Activated CD8-positive, alpha-beta memory T cell treated with anti-CD3 and anti-CD28 coated beads, Interleukin-2, amount 50 U/mL, for 48 hours (primary cell): ENCODE measurements around the gene PCDHGA10.
"Not testable (repeated sequence)": the region's sequence is repeated elsewhere in the genome, so short reads cannot be mapped to it uniquely, and the experiment has no call there.

ENCODE experiments used
- DNase-seq: peaks from one replicate; pipeline ENCODE4 v3.0.0-alpha.2; 2020

The PCDHGA10 gene

GRCh38 chr5:141427783-141428426 lies 15.1 kb downstream of the PCDHGA10 start:
- no peak for DNase-seq

- no peak for DNase-seq
Measured at GRCh38 chr5:141430332-141431113, 17.7 kb downstream of the PCDHGA10 start, which contains the start of gene PCDHGA12. PCDHGA12 (plus strand) TSS chr5:141430507; CDS start chr5:141430760, 253 bp downstream.

- DNase-seq = no peak
Measured at GRCh38 chr5:141431286-141431685, 18.5 kb downstream of the PCDHGA10 start.

GRCh38 chr5:141432308-141432707 lies 19.5 kb downstream of the PCDHGA10 start:
- not testable (repeated sequence) for DNase-seq

- not testable (repeated sequence) for DNase-seq
Measured at GRCh38 chr5:141432726-141433125, 19.9 kb downstream of the PCDHGA10 start.

- DNase-seq = no peak
Measured at GRCh38 chr5:141434006-141434405, 21.2 kb downstream of the PCDHGA10 start.

- DNase-seq = no peak
Measured at GRCh38 chr5:141437221-141437620, 24.4 kb downstream of the PCDHGA10 start.

- no peak for DNase-seq
Measured at GRCh38 chr5:141439411-141440141, 26.8 kb downstream of the PCDHGA10 start.

GRCh38 chr5:141440341-141440740 lies 27.6 kb downstream of the PCDHGA10 start:
- DNase-seq = no peak

GRCh38 chr5:141441571-141442170 lies 28.9 kb downstream of the PCDHGA10 start:
- no peak for DNase-seq

- DNase-seq = no peak
Measured at GRCh38 chr5:141465351-141465750, 52.6 kb downstream of the PCDHGA10 start.
